Activated CD4-positive, CD25-positive, alpha-beta regulatory T cell treated with anti-CD3 and anti-CD28 coated beads, Interleukin-2, amount 50 U/mL, for 16 hours (primary cell): ENCODE results near the gene NRP2.

ENCODE experiments used
- DNase-seq: peaks from one replicate; pipeline ENCODE4 v3.0.0-alpha.2; 2020; ENCODE audit warnings: low read depth, low spot score

The NRP2 gene

DNA sequence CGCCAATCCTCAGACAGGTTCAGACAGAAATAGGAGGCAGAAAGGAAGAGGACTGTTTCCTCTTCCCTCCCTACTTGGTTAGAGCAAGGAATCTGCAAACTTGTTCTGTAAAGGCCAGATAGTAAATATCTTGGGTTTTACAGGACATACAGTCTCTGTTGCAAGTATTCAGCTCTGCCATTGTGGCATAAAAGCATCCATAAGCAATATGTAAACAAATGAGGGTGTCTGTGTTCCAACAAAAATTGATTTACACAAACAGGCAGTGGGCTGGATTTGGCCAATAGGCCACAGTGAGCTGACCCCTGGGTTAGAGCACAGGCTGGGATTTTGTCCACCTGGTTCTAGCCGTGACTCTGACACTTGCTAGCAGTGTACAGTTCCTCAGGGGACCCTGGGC lies 89.4 kb downstream of the NRP2 start:
- DNase-seq: no peak

DNA sequence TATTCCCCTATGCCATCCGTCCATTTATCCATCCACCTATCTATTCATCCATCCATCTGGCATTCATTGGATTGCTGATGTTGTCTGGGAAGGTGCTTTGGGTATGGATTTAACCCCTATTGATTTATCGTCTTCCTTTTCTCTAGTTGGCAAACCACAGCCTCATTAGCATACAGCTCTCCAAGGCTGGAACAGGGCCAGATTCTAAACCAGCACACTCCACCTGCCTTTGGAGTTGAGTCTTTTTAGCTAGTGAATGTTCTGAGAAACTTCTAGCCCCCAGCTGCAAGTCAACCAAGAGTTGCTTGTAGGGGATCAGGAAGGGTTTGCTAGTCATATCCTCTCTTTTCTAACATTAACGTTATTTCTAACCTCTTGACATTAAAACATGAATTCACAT lies 90.7 kb downstream of the NRP2 start:
- DNase-seq: no peak

DNA sequence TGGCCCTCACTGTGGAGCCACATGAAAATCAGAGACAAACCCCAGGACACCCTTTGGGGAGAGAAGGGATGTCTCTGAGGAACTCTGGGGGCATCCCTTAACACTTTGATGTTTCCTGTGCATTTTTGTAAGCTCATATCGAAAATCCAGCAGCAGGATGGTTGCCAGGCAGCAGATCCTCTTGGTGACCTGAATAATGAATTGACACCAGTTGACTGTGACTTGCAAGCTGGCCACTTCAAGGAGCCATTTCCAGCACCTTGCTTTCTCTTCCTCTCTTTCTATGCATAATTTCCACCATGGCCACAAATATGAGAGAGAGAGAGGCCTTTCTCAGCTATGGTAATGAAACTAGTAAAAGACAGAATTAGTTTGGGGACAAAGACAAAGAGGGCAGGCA lies 91.7 kb downstream of the NRP2 start:
- no peak for DNase-seq

DNA sequence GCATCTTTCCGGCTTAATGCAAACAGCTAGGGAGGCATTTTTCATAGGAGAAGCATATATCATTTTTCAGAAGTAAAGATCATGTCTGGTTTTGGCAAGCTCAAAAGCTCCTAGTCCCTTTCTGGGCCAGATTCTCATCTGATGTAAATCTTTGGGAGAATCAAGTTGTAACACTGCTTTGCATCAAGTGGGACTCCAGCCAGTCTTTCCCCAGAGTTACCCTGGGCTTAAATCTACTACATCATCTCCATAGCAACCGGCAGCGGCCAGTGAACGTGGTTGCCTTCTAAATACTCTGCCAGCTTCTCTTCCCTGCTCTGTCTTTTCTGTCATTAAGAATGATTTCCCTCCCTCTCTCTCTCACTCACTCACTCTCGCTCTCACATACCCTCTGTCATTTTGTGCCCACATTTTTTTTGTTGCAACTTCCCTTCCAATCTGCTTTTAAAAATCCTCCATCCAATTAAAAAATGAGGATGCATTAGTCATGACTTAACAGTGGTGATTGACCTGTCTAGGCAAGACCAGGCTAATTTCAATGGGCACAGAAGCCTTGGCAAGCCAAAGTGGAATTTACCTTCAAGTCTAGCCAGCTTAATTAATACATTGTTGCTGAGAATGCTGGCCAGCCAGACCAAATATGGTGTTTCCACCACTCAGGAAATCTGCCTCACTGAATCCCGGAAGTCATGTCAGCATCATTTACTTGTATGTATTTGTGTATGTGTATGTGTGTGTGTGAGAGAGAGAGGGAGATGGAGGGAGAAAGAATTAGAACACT lies 93.0 kb downstream of the NRP2 start:
- no peak for DNase-seq

DNA sequence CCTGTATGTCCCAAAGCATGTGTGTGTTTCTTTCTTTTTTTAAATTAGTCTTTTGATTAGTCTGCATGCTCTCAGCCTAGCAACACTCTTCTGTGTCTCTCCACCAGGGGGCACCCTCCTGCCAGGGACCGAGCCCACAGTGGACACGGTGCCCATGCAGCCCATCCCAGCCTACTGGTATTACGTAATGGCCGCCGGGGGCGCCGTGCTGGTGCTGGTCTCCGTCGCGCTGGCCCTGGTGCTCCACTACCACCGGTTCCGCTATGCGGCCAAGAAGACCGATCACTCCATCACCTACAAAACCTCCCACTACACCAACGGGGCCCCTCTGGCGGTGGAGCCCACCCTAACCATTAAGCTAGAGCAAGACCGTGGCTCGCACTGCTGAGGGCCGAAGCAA lies 93.8 kb downstream of the NRP2 start:
- DNase-seq: no peak

DNA sequence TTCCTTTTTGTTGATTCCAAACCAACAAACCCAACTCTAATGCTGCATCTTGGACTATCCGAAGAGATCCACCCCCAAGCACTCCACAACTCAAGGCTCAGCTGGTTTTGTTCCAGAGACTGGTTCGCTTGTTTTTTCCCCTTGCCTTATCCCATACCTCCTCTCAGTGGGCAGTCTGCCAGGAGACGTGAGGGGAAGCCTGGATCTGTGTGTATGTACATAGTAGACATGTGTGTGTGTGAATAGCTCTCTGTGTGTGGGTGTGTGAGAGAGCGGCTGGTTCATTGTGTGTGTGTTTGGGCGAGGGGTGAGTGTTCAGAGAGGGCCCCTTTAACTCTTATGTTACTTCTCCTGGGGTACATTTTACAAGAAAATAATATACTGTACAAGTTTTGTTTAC lies 94.4 kb downstream of the NRP2 start:
- no peak for DNase-seq

DNA sequence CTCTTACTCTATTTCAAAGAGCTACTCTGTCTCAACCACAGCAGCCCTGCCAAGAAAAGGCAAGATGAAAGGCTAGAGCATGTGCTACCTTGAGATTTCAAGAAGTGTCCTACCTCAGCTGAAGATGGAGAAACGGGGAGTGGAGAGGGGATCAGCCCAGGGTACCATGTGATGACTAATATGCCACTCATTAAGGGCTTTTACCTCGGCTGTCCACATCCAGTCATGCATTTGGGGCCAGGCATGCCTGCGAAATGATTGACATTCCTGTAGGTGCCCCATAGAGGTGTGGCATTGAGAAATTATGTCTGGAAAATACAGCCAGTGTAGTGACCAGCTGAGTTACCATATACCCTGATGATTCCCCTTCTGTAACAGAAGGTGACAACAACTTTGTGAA lies 96.1 kb downstream of the NRP2 start:
- no peak for DNase-seq

DNA sequence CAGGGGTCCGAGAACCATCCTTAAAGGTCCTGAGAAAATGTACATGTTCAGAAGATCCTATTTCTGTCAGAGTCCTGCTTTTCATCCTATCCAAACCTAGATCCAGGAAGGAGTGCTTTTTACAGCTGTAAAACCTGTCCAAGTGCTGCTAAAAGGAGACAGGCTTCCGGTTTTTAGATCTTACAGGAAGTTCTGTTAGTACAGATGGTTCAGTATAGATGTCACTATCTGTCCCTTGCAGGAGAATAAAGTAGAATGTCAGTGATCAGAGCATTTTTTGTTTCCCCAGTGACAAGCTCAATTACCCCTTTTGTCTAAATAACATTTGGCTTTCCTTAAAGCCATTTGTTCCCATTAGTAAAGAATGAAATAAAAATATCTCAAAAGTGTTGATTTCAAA lies 98.3 kb downstream of the NRP2 start:
- DNase-seq: no peak

DNA sequence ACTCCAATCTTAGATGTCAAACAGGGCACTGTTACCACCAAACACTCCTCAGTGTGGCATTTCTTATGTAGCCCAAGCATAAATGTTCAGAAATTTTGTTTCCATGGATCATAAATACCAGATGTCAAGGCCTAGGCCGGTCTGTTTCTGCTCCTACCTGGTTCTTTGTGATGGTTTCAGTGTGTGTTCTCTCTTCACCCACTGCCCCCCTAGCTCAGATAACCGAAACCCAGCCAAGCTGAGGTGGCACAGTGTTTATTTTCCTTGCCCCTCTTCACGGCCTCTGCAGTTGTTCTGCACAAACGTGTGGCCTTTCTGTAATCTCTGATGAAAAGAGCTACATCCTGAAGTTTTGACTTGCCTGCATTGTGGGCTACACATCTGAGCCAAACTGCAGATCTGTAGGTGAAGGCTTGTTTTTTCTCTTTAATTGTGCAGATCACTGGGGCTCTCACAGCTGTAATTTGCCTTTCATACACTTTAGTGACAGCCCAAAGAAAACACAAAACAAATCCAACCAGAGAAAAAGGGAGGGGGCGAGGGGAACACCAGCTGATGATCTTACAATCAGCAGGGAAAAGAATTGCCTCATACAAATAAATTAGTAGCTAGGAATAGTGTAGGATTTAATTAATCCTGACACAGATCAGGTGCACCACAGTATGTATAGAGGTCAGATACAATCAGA lies 99.1 kb downstream of the NRP2 start:
- DNase-seq: no peak

DNA sequence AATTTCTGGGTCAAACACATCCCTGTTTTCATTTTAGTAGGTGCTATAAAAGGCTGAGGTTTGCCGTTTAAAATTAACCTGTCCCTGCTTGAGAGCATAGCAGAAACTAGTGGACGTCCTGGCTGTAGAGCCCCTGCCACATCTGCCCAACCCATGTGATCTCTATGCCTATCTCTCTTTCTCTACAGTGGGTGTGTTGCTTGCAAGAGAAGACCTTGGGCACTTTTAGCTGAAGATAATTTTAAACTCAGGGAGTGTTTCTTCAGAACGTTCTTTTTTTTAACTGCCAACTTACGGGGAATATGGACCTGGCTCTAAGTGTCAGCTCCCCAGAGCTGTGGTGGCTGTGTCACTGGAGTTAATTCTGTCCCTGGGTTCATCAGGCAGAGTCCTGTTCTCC lies 100.6 kb downstream of the NRP2 start:
- DNase-seq: no peak

DNA sequence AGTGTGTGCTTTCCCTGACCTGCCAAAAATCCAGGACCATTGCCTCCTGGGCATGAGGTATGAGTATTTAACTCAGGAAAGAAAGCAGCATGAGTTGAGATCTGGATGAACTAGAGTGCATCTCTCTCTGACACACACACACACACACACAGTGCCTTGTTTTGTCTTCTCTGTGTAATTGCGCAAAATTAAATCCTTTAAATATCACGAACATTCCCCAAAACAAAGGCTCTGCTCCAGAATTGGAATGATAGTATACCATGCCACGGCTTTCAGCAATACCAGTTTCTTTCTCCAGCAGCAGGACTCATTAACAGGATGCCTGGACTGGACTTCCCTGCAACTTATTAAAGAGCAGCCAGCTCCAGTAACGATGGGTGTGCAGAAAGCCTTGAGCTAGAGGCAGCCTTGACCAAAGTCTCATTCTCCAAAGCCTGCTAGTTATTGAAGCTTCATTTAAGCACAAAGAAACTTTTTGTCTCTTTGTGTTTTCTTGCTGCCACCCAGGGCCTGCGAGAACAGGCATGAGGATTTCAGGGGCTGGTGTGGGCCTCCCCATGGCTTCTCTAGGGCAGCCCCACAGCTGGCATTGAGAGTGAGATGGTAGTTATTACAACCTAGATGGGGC lies 101.7 kb downstream of the NRP2 start:
- DNase-seq: no peak

DNA sequence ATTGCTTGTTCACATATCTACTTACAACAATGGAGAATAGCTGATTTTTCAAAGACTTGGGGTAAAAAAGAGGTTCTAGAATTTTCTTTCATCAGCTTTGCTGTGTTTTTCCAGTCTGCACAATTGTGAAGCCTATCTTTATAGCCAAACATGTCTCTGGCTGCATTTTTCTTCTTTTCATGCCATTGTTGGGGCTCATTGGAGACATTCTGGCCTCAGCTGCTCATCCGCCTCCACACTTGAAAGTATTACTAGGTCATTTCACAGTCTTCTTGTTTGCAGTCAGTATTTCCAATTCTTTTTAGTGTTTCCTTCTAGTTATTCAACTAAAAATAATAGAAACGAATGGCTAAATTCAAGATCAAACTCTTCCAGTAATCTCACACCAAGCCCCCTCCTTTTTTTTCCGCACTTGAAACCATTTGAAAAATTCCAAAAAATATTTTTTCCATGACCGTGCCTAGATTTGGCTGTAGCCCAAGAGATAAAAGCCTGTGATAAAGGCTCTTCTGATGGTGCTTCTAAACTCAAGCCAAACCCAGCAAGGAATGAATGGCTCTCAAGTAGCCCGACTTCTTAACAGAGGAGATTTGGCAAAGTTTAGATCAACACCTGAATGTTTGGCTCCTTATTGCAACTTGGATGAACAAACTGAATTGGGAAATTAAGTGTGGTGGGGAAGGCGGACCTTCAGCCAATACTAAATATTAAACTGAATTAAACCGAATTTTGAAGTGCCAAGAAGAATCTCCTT lies 103.4 kb downstream of the NRP2 start:
- no peak for DNase-seq

DNA sequence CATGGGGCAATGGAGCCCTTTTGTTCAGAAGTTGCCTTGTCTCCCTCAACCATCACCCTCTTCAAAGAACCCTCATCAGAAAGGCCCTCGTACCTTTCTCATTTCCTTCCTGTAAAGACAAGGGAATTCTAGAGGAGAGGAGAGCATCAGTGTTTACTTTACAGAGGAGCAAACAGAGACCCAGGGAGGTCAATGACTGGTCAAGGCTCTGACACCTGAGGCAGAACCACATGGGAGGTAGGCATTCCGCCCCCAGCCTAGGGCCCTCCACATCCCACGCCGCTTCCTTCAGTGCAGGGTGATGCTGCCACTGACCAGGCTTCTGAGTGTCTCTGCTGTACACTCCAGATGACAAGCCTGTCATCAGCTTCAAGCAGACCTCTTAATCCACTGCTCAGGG lies 104.7 kb downstream of the NRP2 start:
- no peak for DNase-seq

DNA sequence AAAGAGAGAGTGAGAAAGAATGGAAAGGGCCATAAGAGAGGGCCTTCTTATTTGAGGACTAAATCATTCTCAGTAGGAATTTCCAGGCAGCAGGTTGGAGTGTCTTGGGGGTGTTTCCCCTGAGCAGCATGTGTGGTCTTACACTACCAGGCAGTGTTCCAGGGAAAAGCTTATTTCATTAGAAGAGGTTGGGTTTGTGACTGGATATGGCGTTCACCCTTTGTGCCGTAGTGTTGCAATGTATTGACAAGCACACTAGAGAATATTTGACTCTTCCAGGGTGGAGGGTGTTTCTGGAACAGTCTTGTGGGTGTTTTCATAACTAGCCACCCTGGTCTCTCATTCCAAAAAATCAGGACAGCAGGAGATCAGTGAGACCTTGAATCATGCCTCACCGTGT lies 105.5 kb downstream of the NRP2 start:
- no peak for DNase-seq

DNA sequence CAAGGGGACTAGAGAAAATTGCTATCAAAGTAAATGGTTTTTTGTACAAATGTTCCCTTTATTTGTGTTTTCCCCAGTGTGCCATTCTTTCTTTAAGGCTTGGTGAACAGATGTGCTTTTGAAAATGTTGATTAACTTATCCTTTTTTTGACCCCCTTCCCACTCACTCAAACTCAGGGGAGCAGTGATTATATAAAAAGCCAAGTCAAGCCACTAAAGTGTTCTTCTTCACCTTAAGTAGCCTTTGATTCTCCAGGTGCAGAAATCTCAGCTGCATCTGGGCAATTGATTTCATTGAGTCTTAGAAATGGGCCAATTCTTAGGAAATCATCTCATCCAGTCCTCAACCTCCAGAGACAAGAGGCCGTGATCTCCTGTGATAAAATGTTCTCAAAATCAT lies 107.6 kb downstream of the NRP2 start:
- DNase-seq: no peak

DNA sequence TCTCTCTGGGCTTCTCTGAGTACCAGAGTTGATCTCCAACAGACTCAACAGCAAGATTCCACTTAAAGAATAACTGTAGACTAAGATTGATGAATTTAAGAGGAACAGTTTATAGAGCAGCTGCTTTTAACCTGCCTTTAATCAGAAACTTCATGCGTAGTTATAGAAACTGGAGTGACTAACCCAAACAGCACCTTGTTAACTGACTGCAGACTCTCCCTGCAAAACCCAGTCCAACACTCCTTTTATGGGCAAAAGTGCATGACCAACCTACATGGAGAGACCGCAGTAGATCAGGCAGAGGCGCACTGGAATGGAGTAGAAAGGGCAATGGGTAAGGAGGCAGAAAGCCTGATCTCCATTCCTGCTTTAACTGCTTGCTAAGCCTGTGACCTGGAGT lies 110.6 kb downstream of the NRP2 start:
- no peak for DNase-seq

DNA sequence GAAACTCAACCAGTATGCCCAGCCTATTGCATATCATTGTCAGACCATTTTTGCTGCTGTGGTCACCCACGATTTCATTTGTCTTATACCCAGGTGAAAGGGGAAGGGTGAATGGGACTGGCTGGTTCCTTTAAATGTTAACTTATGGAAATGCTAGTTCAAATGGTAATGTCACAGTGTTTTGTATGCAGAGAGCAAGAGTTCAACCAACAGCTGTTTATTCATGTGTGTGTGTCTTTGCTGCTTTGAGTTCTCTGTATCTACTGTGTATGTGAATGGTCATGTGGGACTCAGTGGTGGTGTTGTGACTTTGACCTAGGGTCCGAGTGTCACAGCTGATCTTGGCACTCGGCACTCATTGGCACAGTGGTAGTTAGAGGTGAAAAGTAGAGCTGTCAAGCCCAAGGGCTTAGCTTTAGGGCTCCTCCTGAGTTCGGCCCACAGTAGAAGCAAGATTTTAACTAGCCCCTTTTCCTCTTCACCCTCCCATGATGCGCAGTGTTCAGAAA lies 114.6 kb downstream of the NRP2 start:
- no peak for DNase-seq

DNA sequence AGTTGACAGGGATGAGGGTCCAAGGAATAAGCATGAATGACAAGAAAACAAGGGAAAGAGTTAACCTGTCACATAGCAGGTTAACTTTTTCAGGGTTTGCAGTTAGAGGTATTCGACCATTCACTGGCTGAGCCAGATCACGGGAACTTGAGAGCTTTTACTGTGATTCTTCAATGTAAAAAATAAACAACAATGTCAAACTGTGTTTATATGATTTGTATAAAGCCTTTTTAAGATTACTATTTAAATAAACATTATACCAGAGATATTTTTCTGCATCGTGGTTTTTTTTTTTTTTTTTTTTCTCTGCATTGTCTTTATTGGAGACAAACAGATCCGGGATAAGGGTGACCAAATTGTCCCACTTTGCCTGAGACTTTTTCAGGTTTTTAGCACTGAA lies 115.6 kb downstream of the NRP2 start:
- no peak for DNase-seq

DNA sequence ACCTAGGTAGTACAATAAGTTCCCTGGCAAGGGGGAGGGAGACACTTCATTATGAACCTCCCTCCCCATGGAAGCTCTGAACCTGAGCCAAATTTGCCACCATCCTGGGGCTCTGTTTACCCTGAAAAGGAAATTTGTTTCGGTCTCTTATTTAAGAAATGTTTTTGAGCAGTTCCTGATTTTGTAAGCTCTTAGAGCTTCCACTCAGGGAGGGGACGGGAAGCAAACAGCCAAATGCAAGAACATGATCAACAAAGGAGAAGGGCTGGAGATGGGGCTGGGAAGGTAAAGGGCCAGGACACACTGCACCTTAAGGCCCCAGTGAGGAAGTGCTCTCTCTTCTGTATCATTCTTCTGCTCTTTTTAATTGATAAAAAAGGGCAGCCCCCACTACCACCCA lies 117.9 kb downstream of the NRP2 start:
- DNase-seq: no peak

DNA sequence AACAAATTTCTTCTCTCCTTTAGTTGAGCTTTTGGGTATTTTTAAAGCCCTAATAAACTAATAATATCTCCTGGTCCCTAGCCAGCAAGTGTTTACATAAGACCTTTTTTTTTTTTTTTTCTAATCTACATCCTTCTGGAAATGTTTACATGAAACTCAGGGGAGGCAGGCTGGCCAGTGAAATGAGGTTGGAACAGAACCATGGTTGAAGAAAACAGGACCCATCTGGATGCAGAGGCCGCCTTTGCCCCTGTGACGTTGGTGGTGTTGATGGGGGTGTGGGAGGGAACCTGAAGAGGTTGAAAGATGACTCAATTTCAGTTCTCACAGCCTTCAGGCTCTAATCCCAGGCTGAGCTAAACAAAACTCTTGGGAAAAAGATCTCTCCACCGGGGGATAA lies 118.5 kb downstream of the NRP2 start:
- DNase-seq: no peak

DNA sequence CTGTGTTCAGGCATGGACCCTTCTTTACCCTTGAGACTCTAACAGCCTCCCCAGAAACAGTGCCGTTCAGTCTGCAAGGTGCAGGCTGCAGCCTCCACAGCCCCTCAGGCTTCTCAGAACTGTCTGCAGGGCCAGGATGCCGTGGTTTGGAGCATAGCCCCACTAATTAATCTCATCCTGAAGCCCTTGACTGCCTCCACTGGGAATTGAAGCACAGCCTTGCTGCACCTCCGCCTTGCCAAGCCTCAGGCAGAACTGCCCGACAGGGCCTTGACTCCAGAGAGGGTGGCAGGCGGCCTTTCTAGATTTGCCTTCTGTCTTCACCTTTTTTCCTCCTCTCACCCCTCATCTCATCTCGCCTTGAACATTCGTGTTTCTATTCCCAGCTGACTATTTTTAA lies 119.8 kb downstream of the NRP2 start:
- DNase-seq: no peak

DNA sequence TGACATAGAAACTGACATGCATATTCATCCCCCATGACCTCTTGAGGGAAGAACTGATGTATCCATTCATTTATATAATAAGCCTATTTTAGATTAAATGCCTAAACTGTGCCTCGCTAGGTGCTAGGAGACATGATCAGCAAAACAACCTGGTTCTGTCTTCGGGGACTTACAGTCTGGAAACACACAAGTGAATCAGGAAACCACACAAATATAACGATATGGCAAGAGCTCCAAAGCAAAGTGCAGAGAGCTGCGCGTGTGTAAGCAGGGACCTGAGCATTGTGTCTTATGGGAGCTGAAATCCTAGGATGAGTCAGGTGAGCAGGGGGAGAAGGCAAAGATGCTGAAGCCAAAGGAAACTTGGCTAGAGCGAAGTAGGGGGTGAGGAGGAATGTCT lies 120.6 kb downstream of the NRP2 start:
- DNase-seq: no peak
